MCF 10A (cell line): ENCODE results near the gene SNAPC4. TPM values are rescaled to one million over a fixed set of nuclear protein-coding genes. Genes with fewer than 3 reads are reported as not detected.

ENCODE experiments used
- BruUV-seq: library from RNA; stranded (reverse); fragments of 400-500 nt; replicated peaks from 2 replicates; lab custom pipeline; 2021; lab: Mats Ljungman, UMichigan
- CTCF ChIA-PET: fragments of 300-600 bp; sonication (Branson Sonifier 250); formaldehyde crosslinking; extraction: SDS; loops from one replicate; lab custom pipeline; 2021; ENCODE audit warnings: antibody characterized with exemption, inconsistent platforms; lab: Yijun Ruan, JAX
- POLR2A ChIA-PET: fragments of 300-600, 350-650 bp; sonication (Branson Sonifier 250); formaldehyde crosslinking; extraction: SDS; loops from one replicate; lab custom pipeline; 2020; ENCODE audit warnings: antibody characterized with exemption, inconsistent platforms; lab: Yijun Ruan, JAX
- DNase-seq: peaks from one replicate; pipeline ENCODE4 v3.0.0-alpha.2; 2018; ENCODE audit not compliant: unreplicated experiment
- H3K27ac Mint-ChIP-seq: one replicate; pipeline ENCODE4 v1.8.0; 2022; ENCODE audit warnings: mild to moderate bottlenecking, low read depth, mixed read lengths; ENCODE audit not compliant: unreplicated experiment
- H3K27me3 Mint-ChIP-seq: one replicate; pipeline ENCODE4 v1.8.0; 2022; ENCODE audit warnings: mixed read lengths; ENCODE audit not compliant: insufficient read depth, unreplicated experiment
- H3K36me3 Mint-ChIP-seq: one replicate; pipeline ENCODE4 v1.8.0; 2022; ENCODE audit warnings: mild to moderate bottlenecking, moderate library complexity, mixed read lengths; ENCODE audit not compliant: insufficient read depth, unreplicated experiment
- H3K4me1 Mint-ChIP-seq: one replicate; pipeline ENCODE4 v1.8.0; 2022; ENCODE audit warnings: mixed read lengths; ENCODE audit not compliant: insufficient read depth, unreplicated experiment
- H3K4me3 Mint-ChIP-seq: one replicate; pipeline ENCODE4 v1.8.0; 2022; ENCODE audit warnings: mild to moderate bottlenecking, moderate library complexity, mixed read lengths; ENCODE audit not compliant: unreplicated experiment
- H3K9me3 Mint-ChIP-seq: one replicate; pipeline ENCODE4 v1.8.0; 2022; ENCODE audit warnings: mixed read lengths; ENCODE audit not compliant: unreplicated experiment
- intact Hi-C: fragments of 100-400 bp; cut with micrococcal nuclease; formaldehyde crosslinking; loops from 2 replicates; pipeline ENCODE4 v1.14.1; 2022
- total RNA-seq: library from RNA; stranded (reverse); gene quantifications from 2 replicates; pipeline ENCODE4 v1.2.3, GENCODE V29; 2022
- TF ChIP-seq, protein P1 (sequence below): fragments of 200-600 bp; IDR thresholded peaks from one replicate; pipeline ENCODE4 v1.8.0; 2022; ENCODE audit warnings: antibody characterized with exemption, mild to moderate bottlenecking; ENCODE audit not compliant: unreplicated experiment

Gene SNAPC4
- total RNA-seq, 1 experiment from 2014 or later, result 9.9 TPM

- TF ChIP-seq, protein P1, sequence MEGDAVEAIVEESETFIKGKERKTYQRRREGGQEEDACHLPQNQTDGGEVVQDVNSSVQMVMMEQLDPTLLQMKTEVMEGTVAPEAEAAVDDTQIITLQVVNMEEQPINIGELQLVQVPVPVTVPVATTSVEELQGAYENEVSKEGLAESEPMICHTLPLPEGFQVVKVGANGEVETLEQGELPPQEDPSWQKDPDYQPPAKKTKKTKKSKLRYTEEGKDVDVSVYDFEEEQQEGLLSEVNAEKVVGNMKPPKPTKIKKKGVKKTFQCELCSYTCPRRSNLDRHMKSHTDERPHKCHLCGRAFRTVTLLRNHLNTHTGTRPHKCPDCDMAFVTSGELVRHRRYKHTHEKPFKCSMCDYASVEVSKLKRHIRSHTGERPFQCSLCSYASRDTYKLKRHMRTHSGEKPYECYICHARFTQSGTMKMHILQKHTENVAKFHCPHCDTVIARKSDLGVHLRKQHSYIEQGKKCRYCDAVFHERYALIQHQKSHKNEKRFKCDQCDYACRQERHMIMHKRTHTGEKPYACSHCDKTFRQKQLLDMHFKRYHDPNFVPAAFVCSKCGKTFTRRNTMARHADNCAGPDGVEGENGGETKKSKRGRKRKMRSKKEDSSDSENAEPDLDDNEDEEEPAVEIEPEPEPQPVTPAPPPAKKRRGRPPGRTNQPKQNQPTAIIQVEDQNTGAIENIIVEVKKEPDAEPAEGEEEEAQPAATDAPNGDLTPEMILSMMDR, result no peak
- Mint-ChIP-seq H3K36me3 (peaks cover 13% of the 10 kb centered on the region), H3K4me3 (no peak overlapping the region), H3K9me3 (no peaks in the 10 kb centered on the region), H3K4me1 (no peaks in the 10 kb centered on the region), H3K27me3 (no peaks in the 10 kb centered on the region), H3K27ac (no peak overlapping the region)
- DNase-seq, result no peak
- CTCF ChIA-PET, result no interaction called here
- POLR2A ChIA-PET, result no interaction called here
- no TSS peak for BruUV-seq
- intact Hi-C loops, result no loop called here
Observed at GRCh38 chr9:136359774-136360718, 39.9 kb downstream of the SNAPC4 start.

GRCh38 chr9:136358888-136359287, 41.1 kb downstream of the SNAPC4 start:
- CTCF ChIA-PET, result interaction anchor here (0.6 kb wide), 1 partner anchor 215 kb away, joined by 3 read pairs; no protein-coding TSS in a partner anchor
- Mint-ChIP-seq H3K27me3 (no peaks in the 10 kb centered on the region), H3K4me3 (no peak overlapping the region), H3K4me1 (peaks cover 5% of the 10 kb centered on the region), H3K36me3 (peaks cover 13% of the 10 kb centered on the region), H3K9me3 (no peaks in the 10 kb centered on the region), H3K27ac (no peak overlapping the region)
- TF ChIP-seq, protein P1, result no peak
- DNase-seq, result no peak
- intact Hi-C loops, result no loop called here
- POLR2A ChIA-PET, result no interaction called here
- BruUV-seq, result no TSS peak

DNA sequence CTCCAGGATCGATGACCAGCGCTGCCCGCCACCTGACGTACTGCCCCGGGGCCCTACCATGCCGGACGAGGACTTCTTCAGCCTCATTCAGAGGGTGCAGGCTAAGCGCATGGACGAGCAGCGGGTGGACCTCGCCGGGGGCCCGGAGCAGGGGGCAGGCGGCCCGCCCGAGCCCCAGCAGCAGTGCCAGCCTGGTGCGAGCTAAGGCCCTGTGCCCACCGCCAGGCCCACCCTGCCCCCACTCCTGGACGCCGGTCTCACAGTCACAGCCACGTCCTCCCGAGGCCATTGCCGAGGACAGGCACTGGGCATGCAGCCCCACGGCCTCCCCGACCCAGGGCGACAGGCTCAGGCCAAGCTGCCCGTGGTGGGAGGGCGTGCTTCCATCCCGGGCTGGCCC, 42.0 kb downstream of the SNAPC4 start:
- CTCF ChIA-PET, result no interaction called here
- Mint-ChIP-seq H3K36me3 (peaks cover 13% of the 10 kb centered on the region), H3K4me3 (no peak overlapping the region), H3K27ac (no peak overlapping the region), H3K9me3 (no peaks in the 10 kb centered on the region), H3K27me3 (no peaks in the 10 kb centered on the region), H3K4me1 (peaks cover 5% of the 10 kb centered on the region)
- intact Hi-C loops, result no loop called here
- no peak for DNase-seq
- TF ChIP-seq, protein P1, result no peak
- POLR2A ChIA-PET, result no interaction called here
- BruUV-seq, result no TSS peak

DNA sequence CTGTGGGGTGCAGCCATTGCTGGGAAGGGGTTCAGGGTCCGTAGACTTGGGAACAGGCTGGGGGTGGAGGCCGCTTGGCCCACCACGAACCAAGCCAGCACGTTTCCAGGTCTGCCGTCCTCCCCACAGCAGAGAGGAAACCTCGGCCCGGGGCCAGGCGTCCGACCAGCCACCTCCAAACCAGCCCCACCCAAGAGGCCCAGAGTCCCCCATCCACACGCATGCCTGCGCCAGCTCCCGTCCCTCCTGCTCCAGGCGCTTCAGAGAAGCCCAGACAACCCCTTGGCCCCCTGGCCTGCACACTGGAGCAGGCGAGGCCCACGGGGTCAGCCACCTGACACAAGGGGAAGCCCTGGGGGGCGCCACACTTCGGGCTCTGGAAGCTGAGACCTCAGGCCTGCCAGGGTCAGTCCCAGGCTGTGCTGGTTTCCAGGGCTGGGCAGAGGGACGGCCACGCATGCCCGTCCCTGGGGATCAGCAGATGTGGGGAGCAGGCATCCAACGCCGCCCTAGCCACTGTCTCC, 42.7 kb downstream of the SNAPC4 start:
- Mint-ChIP-seq H3K9me3 (no peaks in the 10 kb centered on the region), H3K27ac (no peak overlapping the region), H3K4me1 (peaks cover 5% of the 10 kb centered on the region), H3K4me3 (no peak overlapping the region), H3K27me3 (no peaks in the 10 kb centered on the region), H3K36me3 (peaks cover 8% of the 10 kb centered on the region)
- ChIA-PET CTCF (no interaction called here), POLR2A (no interaction called here)
- BruUV-seq, result no TSS peak
- intact Hi-C loops, result no loop called here
- DNase-seq, result no peak
- TF ChIP-seq, protein P1, result no peak
